Urinary bladder (tissue), 4 donors: ENCODE results near the gene SPINK5. TPM values are rescaled to one million over a fixed set of nuclear protein-coding genes. Genes with fewer than 3 reads are reported as not detected.

Source experiments
- DNase-seq: peaks from one replicate; pipeline ENCODE4 v3.0.0-alpha.2; 2015; ENCODE audit errors: extremely low spot score
- H3K27ac ChIP-seq: one replicate; pipeline ENCODE4 v1.5.1; 2013; ENCODE audit warnings: low read depth, mild to moderate bottlenecking, moderate library complexity
- H3K36me3 ChIP-seq: one replicate; pipeline ENCODE4 v1.6.1; 2013; ENCODE audit warnings: mild to moderate bottlenecking, moderate library complexity; ENCODE audit not compliant: insufficient read depth
- H3K4me1 ChIP-seq: one replicate; pipeline ENCODE4 v1.6.1; 2013; ENCODE audit warnings: mild to moderate bottlenecking, moderate library complexity; ENCODE audit not compliant: insufficient read depth
- H3K4me3 ChIP-seq: one replicate; pipeline ENCODE4 v1.5.1; 2013; ENCODE audit warnings: low read depth, low read length
- WGBS: extraction: QIAGEN DNeasy Blood & Tissue Kit; methylation state at CpG from one replicate; pipeline ENCODE4 v1.1.7; 2013; 5-methylcytosine and 5-hydroxymethylcytosine counted together
- polyA plus RNA-seq: library from polyadenylated mRNA; stranded (reverse); fragments of 200-250 nt; gene quantifications from one replicate; pipeline ENCODE4 v1.2.3, GENCODE V29; 2013
- total RNA-seq: library from RNA; depleted of rRNA; stranded (reverse); fragments of >200 nt; gene quantifications from one replicate; pipeline ENCODE4 v1.2.3, GENCODE V29; 2014
- donor health status: healthy with polysubstance abuse.
- donor health status: healthy.

SPINK5 gene
- total and polyA plus RNA-seq, 2 donors, result 0.21 to 0.56 TPM

GRCh38 chr5:148176480-148176879 is 112.7 kb downstream of the SPINK5 start:
- H3K4me3 ChIP-seq, result no peak overlapping the region
- no peaks in the 10 kb centered on the region for H3K36me3 ChIP-seq
- no peak overlapping the region for H3K27ac ChIP-seq
- no peak for DNase-seq
- no peaks in the 10 kb centered on the region for H3K4me1 ChIP-seq
- 40% methylated on average over 2 of the region's 2 CpGs for WGBS

- H3K36me3 ChIP-seq, result no peaks in the 10 kb centered on the region
- no peak overlapping the region for H3K4me3 ChIP-seq
- no peaks in the 10 kb centered on the region for H3K4me1 ChIP-seq
- WGBS, result 83% methylated on average over 1 of the region's 1 CpG
- no peak overlapping the region for H3K27ac ChIP-seq
- no peak for DNase-seq
Observed at GRCh38 chr5:148177207-148177606, 113.4 kb downstream of the SPINK5 start.

DNA sequence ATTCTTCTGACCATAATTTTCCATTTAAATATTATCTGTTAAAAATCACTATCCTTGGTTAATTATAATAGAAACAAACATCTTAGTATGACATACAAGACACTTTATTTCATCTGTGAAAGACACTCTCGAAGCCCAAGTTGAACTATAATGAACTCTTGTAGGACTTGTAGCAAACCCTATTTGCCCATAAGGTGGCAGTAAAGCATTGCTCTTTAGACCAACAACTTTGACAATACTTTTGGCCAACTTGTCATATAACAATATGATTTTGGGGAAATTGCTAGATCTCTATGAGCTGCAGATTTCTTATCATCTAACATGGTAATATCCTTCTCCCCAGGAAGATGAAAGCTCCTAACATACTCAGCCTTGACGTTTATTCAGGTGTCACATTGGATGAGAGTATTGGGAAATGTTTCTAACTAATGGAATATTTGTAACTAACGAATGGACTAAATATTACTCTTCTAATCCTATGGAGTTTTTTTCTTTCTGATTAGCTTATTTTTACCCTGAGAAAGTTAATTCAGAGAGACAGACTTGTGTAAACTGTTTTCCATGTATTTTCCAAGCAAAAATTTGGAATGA is 115.5 kb downstream of the SPINK5 start:
- DNase-seq, result no peak
- Histone ChIP-seq H3K4me3 (no peak overlapping the region), H3K36me3 (no peaks in the 10 kb centered on the region), H3K4me1 (no peaks in the 10 kb centered on the region), H3K27ac (no peak overlapping the region)
- WGBS, result 42% methylated on average over 3 of the region's 3 CpGs

DNA sequence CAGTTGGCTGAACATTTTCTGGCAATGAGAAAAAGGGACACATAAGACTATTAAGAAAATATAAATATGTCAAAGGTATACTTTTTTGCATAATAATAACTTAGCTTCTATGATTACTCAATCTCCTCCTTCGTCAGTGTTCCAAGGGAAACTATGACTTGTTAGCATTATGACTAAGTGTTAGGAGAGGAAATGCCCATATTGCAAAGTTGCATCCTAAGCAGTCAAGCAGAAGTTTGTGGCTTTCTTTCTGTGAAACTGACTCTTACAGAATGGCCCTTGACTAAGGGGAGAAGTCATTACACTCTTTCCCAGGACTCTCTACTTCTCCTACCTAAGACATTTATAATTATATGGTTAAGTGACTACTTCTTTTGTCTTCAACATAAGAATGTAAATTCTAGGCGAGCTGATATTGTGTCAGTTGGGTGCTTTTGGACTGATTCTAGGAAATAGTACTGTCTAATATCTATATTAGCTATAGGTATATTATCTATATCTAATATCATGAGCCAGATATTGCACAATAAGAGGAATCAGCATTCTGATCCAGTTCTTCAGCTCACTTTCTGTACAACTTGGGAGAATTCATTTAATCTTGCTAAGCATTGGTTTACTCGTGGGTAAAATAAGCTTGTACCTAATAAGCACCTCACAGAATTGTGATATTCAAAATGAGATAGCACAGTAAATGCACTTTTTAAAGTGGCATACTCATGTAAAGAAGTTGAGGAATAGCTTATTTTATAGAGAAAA is 122.6 kb downstream of the SPINK5 start:
- no peak for DNase-seq
- Histone ChIP-seq H3K4me3 (no peak overlapping the region), H3K4me1 (no peaks in the 10 kb centered on the region), H3K27ac (no peak overlapping the region), H3K36me3 (no peaks in the 10 kb centered on the region)
- WGBS, result 64% methylated on average over 3 of the region's 3 CpGs

Other genes starting within 250 kb of the SPINK5 start
- gene SPINK1, start 232.3 kb upstream of the SPINK5 start, total RNA-seq, result 274 TPM
- 393 TPM for gene SPINK1, start 232.3 kb upstream of the SPINK5 start, polyA plus RNA-seq
- not detected for gene SCGB3A2, start 185.3 kb upstream of the SPINK5 start, total RNA-seq
- gene SCGB3A2, start 185.3 kb upstream of the SPINK5 start, polyA plus RNA-seq, result not detected
- 1.3 TPM for gene C5orf46, start 157.4 kb upstream of the SPINK5 start, total RNA-seq
- not detected for gene C5orf46, start 157.4 kb upstream of the SPINK5 start, polyA plus RNA-seq
- not detected for gene SPINK14, start 104.6 kb downstream of the SPINK5 start, total RNA-seq
- not detected for gene SPINK14, start 104.6 kb downstream of the SPINK5 start, polyA plus RNA-seq
- not detected for gene SPINK6, start 139.1 kb downstream of the SPINK5 start, total RNA-seq
- gene SPINK6, start 139.1 kb downstream of the SPINK5 start, polyA plus RNA-seq, result not detected
- not detected for gene MARCOL, start 174.5 kb downstream of the SPINK5 start, total RNA-seq
- not detected for gene MARCOL, start 174.5 kb downstream of the SPINK5 start, polyA plus RNA-seq
- gene SPINK13, start 204.8 kb downstream of the SPINK5 start, total RNA-seq, result not detected
- not detected for gene SPINK13, start 204.8 kb downstream of the SPINK5 start, polyA plus RNA-seq
- not detected for gene SPINK7, start 248.4 kb downstream of the SPINK5 start, total RNA-seq
- gene SPINK7, start 248.4 kb downstream of the SPINK5 start, polyA plus RNA-seq, result not detected